ENCODE measurements around the gene TNKS2.
"Not testable (repeated sequence)": the region's sequence is repeated elsewhere in the genome, so short reads cannot be mapped to it uniquely, and the experiment has no call there.

Gene TNKS2

GRCh38 chr10:91865562-91866081 lies 67.4 kb downstream of the TNKS2 start:
- H3K27me3 Mint-ChIP-seq = no peaks in the 10 kb centered on the region
- peaks cover 19% of the 10 kb centered on the region for H3K36me3 Mint-ChIP-seq
- DNase-seq (ENCODE audit: low spot score in 2 of 2) (no peak), ATAC-seq (ENCODE audit: low read depth) (no peak)
- H3K27ac Mint-ChIP-seq = no peak overlapping the region
- no peaks in the 10 kb centered on the region for H3K9me3 Mint-ChIP-seq
- no peaks in the 10 kb centered on the region for H3K4me1 Mint-ChIP-seq
- H3K4me3 Mint-ChIP-seq = no peak overlapping the region

DNA sequence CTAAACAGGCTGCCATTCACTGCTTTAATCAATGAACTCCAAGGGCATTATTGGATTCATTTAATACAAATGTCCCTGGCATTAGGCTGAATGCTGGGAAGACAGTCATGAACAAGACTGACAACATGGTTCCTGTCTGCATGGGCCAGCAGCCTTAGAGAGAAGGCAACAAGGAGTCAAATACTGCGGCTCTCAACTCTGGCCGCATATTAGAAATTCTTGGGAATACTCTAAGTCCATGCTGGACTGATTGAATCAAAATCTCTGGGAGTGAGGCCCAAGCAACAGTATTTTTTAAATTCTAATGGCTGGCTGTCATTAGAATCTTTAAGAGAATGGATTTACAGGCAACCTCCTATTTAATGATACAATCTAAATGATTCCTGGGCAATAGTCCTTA lies 76.9 kb downstream of the TNKS2 start:
- no peaks in the 10 kb centered on the region for H3K9me3 Mint-ChIP-seq
- no peak for DNase-seq (ENCODE audit: low spot score in 2 of 2)
- H3K27me3 Mint-ChIP-seq = no peaks in the 10 kb centered on the region
- no peak overlapping the region for H3K27ac Mint-ChIP-seq
- H3K36me3 Mint-ChIP-seq = no peaks in the 10 kb centered on the region
- H3K4me1 Mint-ChIP-seq = no peaks in the 10 kb centered on the region
- H3K4me3 Mint-ChIP-seq = no peak overlapping the region
- no peak for ATAC-seq (ENCODE audit: low read depth)

- no peaks in the 10 kb centered on the region for H3K27me3 Mint-ChIP-seq
- H3K9me3 Mint-ChIP-seq = no peaks in the 10 kb centered on the region
- H3K4me3 Mint-ChIP-seq = no peak overlapping the region
- H3K27ac Mint-ChIP-seq = no peak overlapping the region
- ATAC-seq (ENCODE audit: low read depth) = no peak
- DNase-seq (ENCODE audit: low spot score in 2 of 2) = no peak
- H3K4me1 Mint-ChIP-seq = no peaks in the 10 kb centered on the region
- H3K36me3 Mint-ChIP-seq = no peaks in the 10 kb centered on the region
Measured at GRCh38 chr10:91875779-91876178, 77.6 kb downstream of the TNKS2 start.

GRCh38 chr10:91879515-91880170 lies 81.4 kb downstream of the TNKS2 start:
- ATAC-seq (ENCODE audit: low read depth) (no peak), DNase-seq (ENCODE audit: low spot score in 2 of 2) (no peak)
- no peak overlapping the region for H3K4me3 Mint-ChIP-seq
- H3K9me3 Mint-ChIP-seq = peaks cover 5% of the 10 kb centered on the region
- H3K36me3 Mint-ChIP-seq = no peaks in the 10 kb centered on the region
- no peaks in the 10 kb centered on the region for H3K27me3 Mint-ChIP-seq
- peaks cover 4% of the 10 kb centered on the region for H3K4me1 Mint-ChIP-seq
- no peak overlapping the region for H3K27ac Mint-ChIP-seq

DNA sequence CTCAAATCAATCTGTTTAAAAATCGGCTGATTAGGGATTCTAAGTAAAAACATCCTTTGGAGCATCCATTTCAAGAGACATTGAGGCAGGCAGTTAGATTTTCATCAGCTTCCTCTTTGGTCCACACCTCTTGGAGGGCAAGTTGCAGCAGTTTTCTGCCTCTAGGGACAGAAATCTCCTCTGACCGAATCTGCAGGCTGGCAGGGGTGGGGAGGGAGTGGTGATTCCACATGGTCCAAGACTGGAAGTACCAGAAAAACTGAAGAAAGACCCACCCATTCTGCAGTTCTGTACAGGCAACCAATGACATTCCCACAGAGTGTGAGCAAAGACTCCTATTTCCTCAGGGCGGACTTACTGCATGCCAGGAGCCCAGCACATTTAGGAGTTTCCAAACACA lies 82.1 kb downstream of the TNKS2 start:
- H3K4me1 Mint-ChIP-seq = peaks cover 4% of the 10 kb centered on the region
- H3K4me3 Mint-ChIP-seq = no peak overlapping the region
- H3K27me3 Mint-ChIP-seq = no peaks in the 10 kb centered on the region
- H3K27ac Mint-ChIP-seq = no peak overlapping the region
- H3K9me3 Mint-ChIP-seq = peaks cover 5% of the 10 kb centered on the region
- no peaks in the 10 kb centered on the region for H3K36me3 Mint-ChIP-seq
- no peak for DNase-seq (ENCODE audit: low spot score in 2 of 2)
- ATAC-seq (ENCODE audit: low read depth) = no peak

GRCh38 chr10:91883549-91884444 lies 85.6 kb downstream of the TNKS2 start:
- Mint-ChIP-seq H3K9me3 (peaks cover 5% of the 10 kb centered on the region), H3K27ac (no peak overlapping the region), H3K4me1 (peaks cover 9% of the 10 kb centered on the region), H3K4me3 (no peak overlapping the region), H3K36me3 (no peaks in the 10 kb centered on the region), H3K27me3 (no peaks in the 10 kb centered on the region)
- ATAC-seq (ENCODE audit: low read depth) (no peak), DNase-seq (ENCODE audit: low spot score in 2 of 2) (no peak)

- ATAC-seq (ENCODE audit: low read depth) (no peak), DNase-seq (ENCODE audit: low spot score in 2 of 2) (no peak)
- no peaks in the 10 kb centered on the region for H3K36me3 Mint-ChIP-seq
- H3K4me3 Mint-ChIP-seq = no peak overlapping the region
- H3K27ac Mint-ChIP-seq = no peak overlapping the region
- H3K9me3 Mint-ChIP-seq = peaks cover 5% of the 10 kb centered on the region
- H3K27me3 Mint-ChIP-seq = peaks cover 2% of the 10 kb centered on the region
- peaks cover 9% of the 10 kb centered on the region for H3K4me1 Mint-ChIP-seq
Measured at GRCh38 chr10:91884536-91884935, 86.3 kb downstream of the TNKS2 start.

GRCh38 chr10:91885362-91886079 lies 87.3 kb downstream of the TNKS2 start:
- no peak overlapping the region for H3K27ac Mint-ChIP-seq
- H3K36me3 Mint-ChIP-seq = no peaks in the 10 kb centered on the region
- DNase-seq (ENCODE audit: low spot score in 2 of 2) = no peak

DNA sequence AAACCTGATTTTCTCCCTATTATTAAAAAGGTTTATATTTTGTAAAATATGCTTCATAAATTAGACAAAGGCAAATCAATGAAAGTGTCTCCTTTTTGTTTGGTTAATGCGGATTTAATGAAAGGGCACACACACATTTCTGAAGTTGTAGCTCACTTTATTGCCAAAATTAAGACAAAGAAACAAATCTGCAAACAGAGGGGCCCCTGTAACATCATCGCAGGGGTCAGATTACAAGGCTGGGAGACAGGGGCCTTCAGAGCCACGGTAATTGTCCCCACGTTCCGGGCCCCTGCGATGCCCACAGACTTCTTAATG lies 88.7 kb downstream of the TNKS2 start:
- ATAC-seq (ENCODE audit: low read depth) = no peak
- no peaks in the 10 kb centered on the region for H3K36me3 Mint-ChIP-seq
- H3K27ac Mint-ChIP-seq = no peak overlapping the region
- peak overlapping the region; percentile 92 for H3K4me3 Mint-ChIP-seq
- peaks cover 2% of the 10 kb centered on the region for H3K27me3 Mint-ChIP-seq
- H3K9me3 Mint-ChIP-seq = no peaks in the 10 kb centered on the region
- peaks cover 9% of the 10 kb centered on the region for H3K4me1 Mint-ChIP-seq
- DNase-seq (ENCODE audit: low spot score in 2 of 2) = no peak

More at GRCh38 chr10:91885362-91886079, 87.3 kb downstream of the TNKS2 start:
- Mint-ChIP-seq H3K9me3 (peaks cover 5% of the 10 kb centered on the region), H3K27me3 (peaks cover 2% of the 10 kb centered on the region), H3K4me1 (peaks cover 9% of the 10 kb centered on the region), H3K4me3 (no peak overlapping the region)
- no peak for ATAC-seq (ENCODE audit: low read depth)

DNA sequence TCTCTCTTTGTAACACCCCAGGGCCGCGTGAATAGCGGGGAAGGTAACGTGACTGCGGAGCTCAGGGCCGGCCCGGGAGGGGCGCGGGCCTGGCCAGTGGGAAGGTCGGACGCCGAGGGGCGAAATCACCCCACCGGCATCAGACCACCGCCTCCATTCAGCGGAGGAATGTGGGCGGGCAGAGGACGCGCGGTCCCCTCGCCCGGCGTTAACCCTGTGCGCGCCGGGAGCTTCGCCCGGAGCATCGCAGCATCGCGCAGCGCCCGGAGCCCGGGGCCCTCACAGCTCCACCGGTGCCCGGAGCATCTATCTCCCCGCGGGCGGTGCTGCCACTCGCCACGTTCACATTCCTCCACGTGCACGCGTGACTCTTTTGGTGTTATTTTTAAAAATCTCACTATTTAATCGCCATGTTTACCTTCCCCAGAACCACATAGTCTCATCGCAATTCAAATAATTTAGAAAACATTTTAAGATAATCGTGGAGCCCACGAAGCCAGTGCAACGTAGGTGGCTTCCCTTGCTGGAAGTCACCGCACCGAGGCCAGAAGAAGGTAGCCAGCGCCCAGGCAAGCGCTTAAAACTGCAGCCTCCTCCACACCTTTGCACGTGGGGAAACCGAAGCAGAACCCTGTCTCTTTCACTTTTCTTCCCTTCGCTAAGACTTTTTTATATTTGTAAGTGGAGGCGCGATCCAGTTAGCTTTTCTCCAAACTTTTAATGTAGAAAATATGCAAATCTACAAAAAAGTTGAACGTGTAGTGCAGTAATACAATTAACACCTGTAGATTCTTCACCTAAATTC lies 89.2 kb downstream of the TNKS2 start:
- H3K36me3 Mint-ChIP-seq = no peaks in the 10 kb centered on the region
- peaks cover 9% of the 10 kb centered on the region for H3K4me1 Mint-ChIP-seq
- peak in 1 of 2 donors; percentile 15 for DNase-seq (ENCODE audit: low spot score in 2 of 2)
- H3K4me3 Mint-ChIP-seq = peak overlapping the region; percentile 92
- ATAC-seq (ENCODE audit: low read depth) = peak; percentile 77
- H3K27ac Mint-ChIP-seq = no peak overlapping the region
- peaks cover 2% of the 10 kb centered on the region for H3K27me3 Mint-ChIP-seq
- no peaks in the 10 kb centered on the region for H3K9me3 Mint-ChIP-seq

DNA sequence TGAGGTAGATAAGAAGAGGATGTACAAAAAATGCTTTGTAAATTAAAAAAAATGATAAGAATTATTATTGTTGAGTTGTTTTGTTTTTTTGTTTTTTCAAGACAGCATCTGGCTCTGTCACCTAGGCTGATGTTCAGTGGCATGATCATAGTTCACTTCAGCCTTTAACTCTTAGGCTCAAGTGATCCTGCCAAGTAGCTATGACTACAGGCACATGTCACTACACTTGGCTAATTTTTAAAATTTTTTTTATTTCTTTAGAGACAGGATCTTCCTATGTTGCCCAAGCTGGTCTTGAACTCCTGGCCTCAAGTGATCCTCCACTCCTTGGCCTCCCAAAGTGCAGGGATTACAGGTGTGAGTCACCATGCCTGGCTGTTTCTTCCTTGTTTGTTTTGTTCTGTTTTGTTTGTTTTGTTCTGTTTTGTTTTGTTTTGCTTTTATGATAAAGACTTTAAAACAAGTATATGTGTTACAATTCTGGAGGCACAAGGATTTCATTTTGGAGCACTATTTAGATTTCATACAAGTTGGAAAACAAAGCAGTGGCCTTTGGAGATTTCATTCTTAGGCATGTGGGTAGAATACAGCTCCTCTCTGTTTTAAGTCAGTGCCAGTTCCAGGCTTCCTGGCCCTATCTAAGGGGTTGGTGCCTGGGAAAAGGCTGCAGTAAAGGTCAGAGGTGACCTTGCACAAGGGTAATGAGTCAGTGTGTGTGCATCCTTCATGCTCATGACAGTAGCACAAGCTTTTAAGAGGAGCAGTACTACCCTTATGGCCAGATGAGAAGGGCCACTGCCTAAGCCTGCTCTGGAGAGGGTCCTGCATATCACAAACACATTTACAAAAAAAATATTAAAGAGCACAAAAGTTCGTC lies 93.1 kb downstream of the TNKS2 start:
- Mint-ChIP-seq H3K4me1 (peaks cover 10% of the 10 kb centered on the region), H3K36me3 (no peaks in the 10 kb centered on the region), H3K4me3 (no peak overlapping the region), H3K27ac (no peak overlapping the region), H3K9me3 (peaks cover 2% of the 10 kb centered on the region), H3K27me3 (peaks cover 2% of the 10 kb centered on the region)
- no peak for ATAC-seq (ENCODE audit: low read depth)
- no peak for DNase-seq (ENCODE audit: low spot score in 2 of 2)

GRCh38 chr10:91893051-91893450 lies 94.8 kb downstream of the TNKS2 start:
- ATAC-seq (ENCODE audit: low read depth) (no peak), DNase-seq (ENCODE audit: low spot score in 2 of 2) (no peak)
- no peak overlapping the region for H3K4me3 Mint-ChIP-seq
- H3K9me3 Mint-ChIP-seq = peaks cover 2% of the 10 kb centered on the region
- H3K27ac Mint-ChIP-seq = no peak overlapping the region
- H3K36me3 Mint-ChIP-seq = no peaks in the 10 kb centered on the region
- H3K27me3 Mint-ChIP-seq = peaks cover 4% of the 10 kb centered on the region
- peaks cover 5% of the 10 kb centered on the region for H3K4me1 Mint-ChIP-seq

- H3K27ac Mint-ChIP-seq; DNase-seq (ENCODE audit: low spot score in 2 of 2); H3K9me3 Mint-ChIP-seq; H3K36me3 Mint-ChIP-seq; H3K27me3 Mint-ChIP-seq; H3K4me3 Mint-ChIP-seq; H3K4me1 Mint-ChIP-seq: not testable (repeated sequence)
- ATAC-seq (ENCODE audit: low read depth) = peak; percentile 51
Measured at GRCh38 chr10:91894261-91894685, 96.0 kb downstream of the TNKS2 start.
